Activated naive CD4-positive, alpha-beta T cell treated with anti-CD3 and anti-CD28 coated beads, Interleukin-2, amount 10 ng/mL, durations not matched to agents 7 days and 5 days (primary cell): ENCODE measurements around the gene SEC22C.
"Not testable (repeated sequence)": the region's sequence is repeated elsewhere in the genome, so short reads cannot be mapped to it uniquely, and the experiment has no call there.

ENCODE experiments used
- CTCF ChIA-PET: fragments of 350-600 bp; sonication (Branson Sonifier 250); formaldehyde crosslinking; loops from one replicate; lab custom pipeline; 2021; ENCODE audit warnings: antibody characterized with exemption; lab: Charles Lee
- DNase-seq: peaks from one replicate; pipeline ENCODE4 v3.0.0-alpha.2; 2020
- H3K27ac Mint-ChIP-seq: one replicate; pipeline ENCODE4 v1.8.0; 2021; ENCODE audit warnings: mild to moderate bottlenecking, moderate library complexity, mixed read lengths
- H3K27me3 Mint-ChIP-seq: one replicate; pipeline ENCODE4 v1.8.0; 2021; ENCODE audit warnings: mild to moderate bottlenecking, mixed read lengths
- H3K36me3 Mint-ChIP-seq: one replicate; pipeline ENCODE4 v1.8.0; 2021; ENCODE audit warnings: mixed read lengths
- H3K4me1 Mint-ChIP-seq: one replicate; pipeline ENCODE4 v1.8.0; 2021; ENCODE audit warnings: mixed read lengths
- H3K4me3 Mint-ChIP-seq: one replicate; pipeline ENCODE4 v1.8.0; 2021; ENCODE audit warnings: mild to moderate bottlenecking, moderate library complexity, mixed read lengths
- H3K9me3 Mint-ChIP-seq: one replicate; pipeline ENCODE4 v1.8.0; 2021; ENCODE audit warnings: mixed read lengths

SEC22C gene, protein sequence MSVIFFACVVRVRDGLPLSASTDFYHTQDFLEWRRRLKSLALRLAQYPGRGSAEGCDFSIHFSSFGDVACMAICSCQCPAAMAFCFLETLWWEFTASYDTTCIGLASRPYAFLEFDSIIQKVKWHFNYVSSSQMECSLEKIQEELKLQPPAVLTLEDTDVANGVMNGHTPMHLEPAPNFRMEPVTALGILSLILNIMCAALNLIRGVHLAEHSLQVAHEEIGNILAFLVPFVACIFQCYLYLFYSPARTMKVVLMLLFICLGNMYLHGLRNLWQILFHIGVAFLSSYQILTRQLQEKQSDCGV

DNA sequence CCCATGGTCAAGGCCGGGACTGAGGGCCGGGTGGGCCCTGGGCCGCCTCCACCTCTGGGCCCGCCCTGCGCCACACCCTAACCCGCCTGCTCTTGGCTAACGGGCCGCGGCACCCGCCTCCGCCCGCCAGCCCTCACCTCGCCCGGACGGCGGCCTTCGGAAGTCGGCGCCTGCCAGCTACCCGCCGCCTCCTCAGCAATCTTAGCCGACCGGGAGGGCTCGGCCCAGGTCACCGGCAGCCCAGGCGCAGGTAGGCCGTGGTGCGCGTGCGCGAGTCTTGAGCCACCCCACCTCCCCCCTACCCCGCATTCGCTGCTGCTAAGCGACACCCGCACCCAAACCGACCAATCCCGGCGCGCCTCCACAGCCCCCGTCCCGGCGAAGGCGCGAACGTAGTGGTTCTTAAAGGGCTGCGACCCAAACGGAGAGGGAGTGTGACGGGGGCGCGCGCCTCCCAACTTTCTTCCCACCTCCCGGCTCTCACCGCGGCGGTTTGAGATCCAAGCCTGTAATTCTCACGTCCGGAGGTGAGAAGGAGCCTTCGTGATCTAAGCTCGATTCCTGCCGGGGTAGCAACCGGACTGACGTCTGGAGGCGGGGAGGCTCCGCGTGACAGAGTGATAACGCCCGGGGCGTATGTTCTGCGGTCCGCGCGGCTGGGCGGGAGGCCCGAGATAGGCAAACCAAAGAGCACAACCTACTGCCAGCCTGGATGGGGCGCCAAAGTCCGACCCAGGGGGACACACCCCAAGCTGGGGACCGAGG, at the start of gene SEC22C:
TSS of gene SEC22C (minus strand) at position 259 of the 765 bp plus-strand sequence. CDS start 12,921 bp downstream, outside the sequence.
- peaks cover 60% of the 10 kb centered on the region for H3K4me1 Mint-ChIP-seq
- CTCF ChIA-PET: interaction anchor here (0.5 to 2.8 kb wide), 14 partner anchors 9 to 165 kb away, joined by 3 to 22 read pairs (median 4); no protein-coding TSS in a partner anchor
- peaks cover 24% of the 10 kb centered on the region for H3K36me3 Mint-ChIP-seq
- peak; percentile 97 for DNase-seq
- no peaks in the 10 kb centered on the region for H3K27me3 Mint-ChIP-seq
- H3K27ac Mint-ChIP-seq: peak within 1 kb of the TSS; percentile 96
- no peaks in the 10 kb centered on the region for H3K9me3 Mint-ChIP-seq
- peak within 1 kb of the TSS; percentile 83 for H3K4me3 Mint-ChIP-seq

DNA sequence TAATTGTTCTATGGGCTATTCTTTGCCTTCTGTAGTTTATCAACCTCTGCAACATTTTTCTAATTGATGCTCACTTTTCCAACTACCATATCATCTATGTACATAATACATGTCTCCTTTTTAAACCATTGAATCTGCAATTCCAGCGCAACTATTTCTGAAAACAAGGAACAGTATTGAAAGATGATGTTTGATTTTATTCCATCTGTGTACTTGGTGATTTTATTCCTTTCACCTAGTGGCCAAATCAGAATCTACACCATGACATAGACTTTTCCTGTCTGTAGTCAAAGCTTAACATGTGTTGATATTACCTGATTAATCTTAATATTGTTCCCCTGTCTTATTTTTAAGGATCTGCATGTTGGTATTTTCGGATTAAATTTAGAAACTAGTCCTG, 31.7 kb upstream of the SEC22C start:
- Mint-ChIP-seq H3K9me3 (no peaks in the 10 kb centered on the region), H3K36me3 (peaks cover 29% of the 10 kb centered on the region), H3K27me3 (no peaks in the 10 kb centered on the region), H3K4me1 (peaks cover 44% of the 10 kb centered on the region), H3K4me3 (no peak overlapping the region), H3K27ac (peak overlapping the region; percentile 1)
- no peak for DNase-seq
- CTCF ChIA-PET: interaction anchor here (0.8 to 2.7 kb wide), 9 partner anchors 11 to 111 kb away, joined by 3 to 20 read pairs (median 3); partner anchors contain the start of genes NKTR and VIPR1

DNA sequence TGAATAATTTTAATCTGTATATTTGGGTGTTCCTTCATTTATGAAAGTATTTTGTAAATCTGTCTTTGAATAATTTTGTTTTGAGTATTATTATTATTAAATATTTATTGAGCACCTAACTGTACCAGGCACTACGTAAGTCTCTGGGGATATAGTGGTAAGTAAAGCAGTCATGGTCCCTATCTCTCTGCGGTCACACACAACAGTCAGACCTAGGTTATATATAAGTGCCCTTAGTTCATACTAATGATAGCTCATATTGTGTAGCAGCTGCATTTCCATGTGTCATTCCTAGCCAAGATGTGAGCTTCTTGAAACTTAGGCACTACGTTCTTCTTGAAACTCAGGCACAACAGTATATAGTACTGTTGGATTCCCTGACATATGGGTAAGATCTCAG, 31.2 kb upstream of the SEC22C start:
- H3K36me3 Mint-ChIP-seq: peaks cover 32% of the 10 kb centered on the region
- no peaks in the 10 kb centered on the region for H3K9me3 Mint-ChIP-seq
- peaks cover 44% of the 10 kb centered on the region for H3K4me1 Mint-ChIP-seq
- DNase-seq: no peak
- H3K27ac Mint-ChIP-seq: no peak overlapping the region
- H3K27me3 Mint-ChIP-seq: no peaks in the 10 kb centered on the region
- CTCF ChIA-PET: interaction anchor here (0.9 to 2.7 kb wide), 8 partner anchors 10 to 111 kb away, joined by 3 to 20 read pairs (median 4); partner anchors contain the start of genes NKTR and VIPR1
- no peak overlapping the region for H3K4me3 Mint-ChIP-seq

DNA sequence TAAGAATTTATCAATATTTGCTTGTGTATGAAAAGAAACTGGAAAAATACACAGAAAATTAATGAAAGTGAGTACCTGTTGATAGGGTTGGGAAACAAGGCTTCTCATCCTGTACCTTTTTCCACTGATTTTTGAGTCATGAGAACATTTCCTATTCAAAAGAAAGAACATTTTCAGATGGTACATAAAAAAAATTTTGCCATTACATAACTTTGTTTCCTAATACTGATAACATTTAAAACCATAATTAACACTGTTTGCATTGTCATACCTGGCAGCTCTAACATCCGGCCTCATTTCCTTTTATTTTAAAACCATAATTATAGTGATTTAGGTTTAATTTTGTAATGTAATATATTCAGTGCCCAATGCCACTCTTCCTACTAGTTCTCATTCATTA, 30.4 kb upstream of the SEC22C start:
- CTCF ChIA-PET: interaction anchor here (0.9 to 2.7 kb wide), 5 partner anchors 9 to 27 kb away, joined by 3 to 20 read pairs (median 10); partner anchors contain the start of gene NKTR

DNA sequence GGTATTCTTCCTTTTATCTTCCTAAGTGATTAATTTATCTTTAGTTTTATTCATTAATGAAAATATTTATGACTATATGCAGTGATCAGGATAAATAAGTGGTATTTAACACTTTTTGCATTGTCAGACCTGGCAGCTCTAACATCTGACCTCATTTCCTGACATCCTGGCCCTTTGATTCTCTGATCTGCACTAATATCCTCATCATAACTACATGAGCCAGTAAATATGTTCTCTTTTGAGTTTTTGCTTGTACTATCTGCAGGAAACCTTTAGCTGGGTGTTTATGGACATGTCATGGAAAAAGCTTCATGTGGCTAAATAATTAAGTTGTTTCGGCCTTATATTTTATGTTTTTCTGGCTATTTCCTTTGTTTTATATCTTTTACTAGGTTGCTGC, 29.2 kb upstream of the SEC22C start:
- H3K36me3 Mint-ChIP-seq: peaks cover 36% of the 10 kb centered on the region
- H3K9me3 Mint-ChIP-seq: no peaks in the 10 kb centered on the region
- peaks cover 52% of the 10 kb centered on the region for H3K4me1 Mint-ChIP-seq
- no peak for DNase-seq
- H3K27ac Mint-ChIP-seq: peak overlapping the region; percentile 24
- no peak overlapping the region for H3K4me3 Mint-ChIP-seq
- CTCF ChIA-PET: interaction anchor here (1.1 to 1.7 kb wide), 2 partner anchors 9 to 20 kb away, joined by 3 to 4 read pairs; partner anchors contain the start of gene SS18L2
- no peaks in the 10 kb centered on the region for H3K27me3 Mint-ChIP-seq

More for the DNA sequence above, 30.4 kb upstream of the SEC22C start:
- H3K27ac Mint-ChIP-seq: peak overlapping the region; percentile 7
- peaks cover 35% of the 10 kb centered on the region for H3K36me3 Mint-ChIP-seq
- no peaks in the 10 kb centered on the region for H3K9me3 Mint-ChIP-seq
- no peak overlapping the region for H3K4me3 Mint-ChIP-seq
- no peak for DNase-seq
- peaks cover 49% of the 10 kb centered on the region for H3K4me1 Mint-ChIP-seq
- H3K27me3 Mint-ChIP-seq: no peaks in the 10 kb centered on the region

DNA sequence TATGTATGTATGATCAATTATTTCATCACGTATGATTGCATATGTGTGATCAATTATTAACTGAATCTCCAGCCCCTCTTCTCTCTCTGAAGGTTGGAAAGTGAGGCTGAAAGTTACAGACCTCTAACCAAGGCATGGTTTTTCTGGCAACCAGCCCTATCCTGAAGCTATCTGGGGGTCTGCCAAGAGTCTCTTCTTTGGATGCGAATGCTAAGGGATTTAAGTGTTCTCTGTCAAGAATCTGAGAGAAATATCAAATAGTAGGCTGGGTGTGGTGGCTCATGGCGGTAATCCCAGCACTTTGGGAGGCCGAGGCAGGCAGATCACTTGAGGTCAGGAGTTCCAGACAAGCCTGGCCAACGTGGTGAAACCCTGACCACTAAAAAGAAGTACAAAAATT, 26.8 kb upstream of the SEC22C start:
- no peak for DNase-seq
- peak overlapping the region; percentile 52 for H3K27ac Mint-ChIP-seq
- H3K27me3 Mint-ChIP-seq: no peaks in the 10 kb centered on the region
- H3K4me1 Mint-ChIP-seq: peaks cover 66% of the 10 kb centered on the region
- no peak overlapping the region for H3K4me3 Mint-ChIP-seq
- H3K9me3 Mint-ChIP-seq: peaks cover 3% of the 10 kb centered on the region
- peaks cover 49% of the 10 kb centered on the region for H3K36me3 Mint-ChIP-seq
- CTCF ChIA-PET: no interaction called here

DNA sequence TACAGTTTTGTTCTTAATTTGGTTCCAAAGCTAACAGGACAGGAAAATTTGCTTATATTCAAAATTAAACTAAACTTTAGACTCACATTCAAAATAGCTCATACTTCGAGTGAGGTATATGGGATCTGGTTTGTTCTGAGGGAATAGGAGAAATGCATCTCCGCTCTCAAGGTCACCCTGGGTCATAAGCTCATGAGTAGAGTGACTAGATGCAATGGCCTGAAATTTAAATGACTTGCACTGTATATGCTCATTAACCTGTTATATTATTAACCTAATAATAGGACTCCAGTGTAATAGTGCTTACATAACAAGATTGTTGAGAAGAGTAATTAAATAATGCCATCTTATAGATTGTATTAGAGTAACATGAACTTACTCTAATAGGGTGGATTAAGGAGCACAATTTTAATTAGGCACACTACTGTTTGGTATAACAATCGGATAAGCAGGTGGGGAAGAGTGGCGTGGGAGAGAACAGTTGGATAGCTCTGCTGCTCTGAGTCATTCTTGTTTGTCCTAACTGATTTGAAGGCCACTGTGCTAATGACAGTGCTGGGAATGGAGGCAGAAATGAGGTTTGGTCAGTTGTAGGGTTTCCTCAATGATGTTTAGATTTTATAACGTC, 23.9 kb upstream of the SEC22C start:
- peaks cover 54% of the 10 kb centered on the region for H3K36me3 Mint-ChIP-seq
- CTCF ChIA-PET: no interaction called here
- H3K27me3 Mint-ChIP-seq: no peaks in the 10 kb centered on the region
- H3K4me3 Mint-ChIP-seq: no peak overlapping the region
- H3K27ac Mint-ChIP-seq: no peak overlapping the region
- DNase-seq: no peak
- peaks cover 3% of the 10 kb centered on the region for H3K9me3 Mint-ChIP-seq
- H3K4me1 Mint-ChIP-seq: peaks cover 61% of the 10 kb centered on the region

DNA sequence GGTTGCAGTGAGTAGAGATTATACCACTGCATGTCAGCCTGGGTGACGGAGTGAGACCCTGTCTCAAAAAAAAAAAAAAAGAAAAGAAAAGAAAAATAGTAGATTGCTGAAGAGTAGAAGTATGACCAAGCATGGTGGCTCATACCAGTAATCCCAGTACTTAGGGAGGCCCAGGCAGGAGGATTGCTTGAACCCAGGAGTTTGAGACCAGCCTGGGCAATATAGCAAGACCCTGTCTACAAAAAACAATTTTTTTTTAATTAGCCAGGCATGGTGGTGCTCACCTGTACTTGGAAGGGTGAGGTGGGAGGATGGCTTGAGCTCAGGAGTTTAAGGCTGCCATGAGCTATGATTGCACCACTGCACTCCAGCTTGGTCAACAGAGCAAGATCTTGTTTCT, 21.2 kb upstream of the SEC22C start:
- H3K4me3 Mint-ChIP-seq: no peak overlapping the region
- H3K36me3 Mint-ChIP-seq: peaks cover 36% of the 10 kb centered on the region
- H3K9me3 Mint-ChIP-seq: peaks cover 3% of the 10 kb centered on the region
- H3K4me1 Mint-ChIP-seq: peaks cover 56% of the 10 kb centered on the region
- no peak overlapping the region for H3K27ac Mint-ChIP-seq
- H3K27me3 Mint-ChIP-seq: no peaks in the 10 kb centered on the region
- CTCF ChIA-PET: interaction anchor here (0.6 to 3.1 kb wide), 9 partner anchors 10 to 142 kb away, joined by 3 to 14 read pairs (median 4); partner anchors contain the start of genes SS18L2 and VIPR1
- DNase-seq: no peak

DNA sequence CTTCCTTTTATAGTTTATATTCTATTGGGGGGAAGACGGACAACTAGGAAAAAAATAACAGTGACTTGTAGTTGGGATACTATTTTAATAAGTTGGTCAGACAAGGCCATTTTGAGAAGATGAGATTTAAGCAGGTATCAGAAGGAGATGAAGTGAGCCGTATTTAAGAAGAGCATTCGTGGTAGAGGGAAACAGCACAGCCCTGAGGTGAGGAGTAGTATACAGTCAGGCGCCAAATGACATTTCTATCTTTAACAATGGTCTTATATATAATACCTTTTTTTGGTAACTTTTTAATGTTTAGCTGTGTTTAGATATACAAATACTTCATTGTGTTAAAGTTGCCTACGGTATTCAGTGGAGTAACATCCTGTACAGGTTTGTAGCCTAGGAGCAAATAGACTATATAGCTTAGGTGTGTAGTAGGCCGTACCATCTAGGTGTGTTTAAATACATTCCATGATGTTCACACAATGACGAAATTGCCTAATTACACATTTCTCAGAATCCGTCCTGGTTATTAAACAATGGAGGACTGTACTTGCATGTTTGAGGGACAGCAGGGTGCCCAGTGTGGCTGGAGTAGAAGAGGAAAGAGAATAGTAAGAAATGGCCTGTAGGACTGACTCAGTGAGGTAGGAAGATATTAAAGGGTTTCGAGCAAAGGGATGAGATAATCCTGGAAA, 20.3 kb upstream of the SEC22C start:
- no peak for DNase-seq
- Mint-ChIP-seq H3K9me3 (peaks cover 3% of the 10 kb centered on the region), H3K27me3 (no peaks in the 10 kb centered on the region), H3K36me3 (peaks cover 35% of the 10 kb centered on the region), H3K27ac (peak overlapping the region; percentile 94), H3K4me1 (peaks cover 53% of the 10 kb centered on the region), H3K4me3 (peak overlapping the region; percentile 93)
- CTCF ChIA-PET: interaction anchor here (0.7 to 3.1 kb wide), 15 partner anchors 9 to 143 kb away, joined by 3 to 14 read pairs (median 4); partner anchors contain the start of genes SS18L2 and VIPR1

DNA sequence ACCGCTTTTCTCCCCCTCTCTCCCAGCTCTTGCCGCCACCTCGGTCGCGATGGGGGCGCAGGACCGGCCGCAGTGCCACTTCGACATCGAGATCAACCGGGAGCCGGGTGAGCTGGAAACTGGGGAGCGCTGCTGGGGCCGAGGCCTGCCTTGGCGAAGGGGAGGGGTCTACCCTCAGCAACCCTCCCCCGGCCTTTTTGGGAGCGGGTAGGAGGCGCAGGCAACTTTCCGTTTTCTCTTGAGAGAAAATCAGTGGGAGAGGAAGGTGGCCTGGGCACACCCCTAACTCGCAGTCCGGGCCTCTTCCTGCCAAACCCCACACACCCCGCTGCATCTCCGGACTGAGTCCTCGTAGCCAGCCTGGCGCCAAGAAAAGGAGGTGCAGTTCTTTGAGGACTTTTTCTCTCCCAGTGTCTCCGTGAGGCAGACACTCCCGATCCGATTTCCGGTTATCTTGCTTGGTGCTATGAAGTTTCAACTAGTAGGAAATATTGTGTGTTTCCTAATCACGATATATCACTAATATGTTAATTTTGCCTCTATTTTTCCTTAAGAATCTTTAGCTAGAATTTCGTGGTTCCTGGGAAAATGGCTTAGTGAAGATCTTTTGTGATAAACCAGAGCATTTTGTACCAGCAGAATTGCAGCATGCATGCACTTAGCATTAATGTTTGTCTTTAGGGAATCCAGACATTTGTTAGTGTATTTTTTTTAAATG, 19.4 kb upstream of the SEC22C start:
- peaks cover 42% of the 10 kb centered on the region for H3K36me3 Mint-ChIP-seq
- peak overlapping the region; percentile 94 for H3K27ac Mint-ChIP-seq
- CTCF ChIA-PET: interaction anchor here (0.7 to 3.1 kb wide), 9 partner anchors 10 to 144 kb away, joined by 3 to 14 read pairs (median 6); partner anchors contain the start of gene SS18L2
- peak overlapping the region; percentile 93 for H3K4me3 Mint-ChIP-seq
- peaks cover 3% of the 10 kb centered on the region for H3K9me3 Mint-ChIP-seq
- no peaks in the 10 kb centered on the region for H3K27me3 Mint-ChIP-seq
- DNase-seq: peak; percentile 74
- H3K4me1 Mint-ChIP-seq: peaks cover 52% of the 10 kb centered on the region

DNA sequence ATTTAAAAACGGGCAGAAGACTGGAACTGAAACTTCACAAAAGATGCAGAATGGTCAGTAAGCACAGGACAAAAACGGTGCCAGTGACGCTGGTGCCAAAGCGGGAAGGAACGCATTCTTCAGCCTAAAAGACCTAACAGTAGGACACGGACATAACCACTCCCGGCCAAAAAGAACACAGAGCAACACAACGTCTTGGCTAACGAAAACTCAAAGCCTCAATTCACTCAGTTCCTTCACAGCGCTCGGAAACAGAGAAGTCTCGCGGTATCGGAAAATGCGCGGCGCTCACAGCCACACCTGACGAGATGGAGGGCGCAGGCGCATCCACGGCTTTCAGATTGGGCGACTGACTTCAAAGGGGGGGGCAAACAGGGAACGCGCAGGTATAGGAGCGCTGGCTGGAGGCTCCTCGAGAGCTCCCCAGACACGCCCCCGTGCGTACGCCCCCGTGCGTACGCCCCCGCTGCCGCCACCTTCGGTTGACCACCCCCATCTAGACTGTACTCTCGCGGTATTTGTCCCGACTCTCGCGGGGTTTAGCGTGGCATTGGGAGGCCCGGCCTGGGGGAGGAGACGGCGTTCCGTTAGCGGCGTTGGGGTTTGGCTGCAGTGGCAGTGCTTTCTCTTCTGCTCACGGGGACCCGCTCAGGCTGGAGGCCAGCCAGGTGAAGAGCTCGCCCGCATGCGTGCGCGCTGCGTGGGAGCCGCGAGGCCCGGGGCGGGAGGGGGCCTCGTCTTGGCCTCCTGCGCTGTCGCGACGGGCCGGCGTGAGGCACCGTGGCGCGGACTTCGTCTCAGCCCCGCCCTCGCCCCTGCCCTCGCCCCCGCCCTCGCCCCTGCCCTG, 18.6 kb upstream of the SEC22C start, which contains the start of gene NKTR:
TSS of gene NKTR (plus strand) at position 576 of the 847 bp plus-strand sequence. CDS start 321 bp downstream, outside the sequence.
- Mint-ChIP-seq H3K27ac (peak within 1 kb of the TSS; percentile 100), H3K27me3 (no peaks in the 10 kb centered on the region), H3K9me3 (peaks cover 3% of the 10 kb centered on the region), H3K4me1 (peaks cover 45% of the 10 kb centered on the region), H3K4me3 (peak within 1 kb of the TSS; percentile 93), H3K36me3 (peaks cover 42% of the 10 kb centered on the region)
- peak; percentile 100 for DNase-seq
- CTCF ChIA-PET: interaction anchor here (1.1 to 3.1 kb wide), 4 partner anchors 9 to 37 kb away, joined by 3 to 14 read pairs (median 9); partner anchors contain the start of gene SS18L2

DNA sequence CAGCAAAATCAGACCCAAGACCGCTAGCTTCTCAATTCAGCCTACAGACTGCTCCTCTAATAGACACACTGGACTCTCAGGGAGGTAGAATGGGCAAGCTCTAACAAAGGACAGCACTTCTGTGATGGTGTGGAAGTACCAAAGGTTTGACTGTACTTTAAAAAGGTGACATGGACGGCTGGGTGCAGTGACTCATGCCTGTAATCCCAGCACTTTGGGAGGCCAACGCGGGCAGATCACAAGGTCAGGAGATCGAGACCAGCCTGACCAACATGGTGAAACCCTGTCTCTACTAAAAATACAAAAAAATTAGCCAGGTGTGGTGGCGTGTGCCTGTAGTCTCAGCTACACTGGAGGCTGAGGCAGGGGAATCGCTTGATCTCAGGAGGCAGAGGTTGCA, 15.3 kb upstream of the SEC22C start:
- not testable (repeated sequence) for H3K27ac Mint-ChIP-seq, H3K27me3 Mint-ChIP-seq, H3K9me3 Mint-ChIP-seq, DNase-seq, H3K4me3 Mint-ChIP-seq
- CTCF ChIA-PET: interaction anchor here (1.2 kb wide), 1 partner anchor 15 kb away, joined by 5 read pairs; the partner anchor contains the start of gene SEC22C
- Mint-ChIP-seq H3K36me3 (peaks cover 43% of the 10 kb centered on the region), H3K4me1 (peaks cover 42% of the 10 kb centered on the region)
